ENCODE results near the gene PPP2R2B. TPM values are rescaled to one million over a fixed set of nuclear protein-coding genes. Genes with fewer than 3 reads are reported as not detected.

PPP2R2B gene
- polyA plus RNA-seq, 3 donors = 0.08 TPM; not detected in 2

GRCh38 chr5:146659961-146660360 is 218.6 kb downstream of the PPP2R2B start:
- Histone ChIP-seq H3K4me2 (replicated peaks; ENCODE audit: extremely low read depth, low read length, poor library complexity, severe bottlenecking) (no peak overlapping the region), H3K9me3 (replicated peaks in 1 of 2; ENCODE audit: control insufficient read depth in 1 of 2, insufficient read depth in 1 of 2, low read length in 2 of 2) (no peaks in the 10 kb centered on the region), H3K4me1 (ENCODE audit: control insufficient read depth in 1 of 2, insufficient read depth in 2 of 2, low read length in 2 of 2) (no peaks in the 10 kb centered on the region), H2AFZ (ENCODE audit: insufficient read depth, low read depth, low read length, poor library complexity, severe bottlenecking) (no peak overlapping the region), H3K27ac (ENCODE audit: low read depth in 1 of 2, low read length in 2 of 2) (no peak overlapping the region), H4K20me1 (ENCODE audit: insufficient read depth, low read length) (no peaks in the 10 kb centered on the region), H3K36me3 (replicated peaks in 1 of 2; ENCODE audit: control insufficient read depth in 1 of 2, insufficient read depth in 2 of 2, low read length in 2 of 2) (no peaks in the 10 kb centered on the region), H3K79me2 (ENCODE audit: insufficient read depth, low read length) (no peaks in the 10 kb centered on the region), H3K9ac (ENCODE audit: insufficient read depth, low read length, poor library complexity, severe bottlenecking) (no peak overlapping the region), H3K4me3 (replicated peaks in 1 of 3; ENCODE audit: low read depth in 2 of 3, low read length in 3 of 3) (no peak overlapping the region), H3K27me3 (ENCODE audit: control insufficient read depth in 2 of 2, insufficient read depth in 2 of 2, low read length in 2 of 2) (no peaks in the 10 kb centered on the region)
- TF ChIP-seq, protein P1, sequence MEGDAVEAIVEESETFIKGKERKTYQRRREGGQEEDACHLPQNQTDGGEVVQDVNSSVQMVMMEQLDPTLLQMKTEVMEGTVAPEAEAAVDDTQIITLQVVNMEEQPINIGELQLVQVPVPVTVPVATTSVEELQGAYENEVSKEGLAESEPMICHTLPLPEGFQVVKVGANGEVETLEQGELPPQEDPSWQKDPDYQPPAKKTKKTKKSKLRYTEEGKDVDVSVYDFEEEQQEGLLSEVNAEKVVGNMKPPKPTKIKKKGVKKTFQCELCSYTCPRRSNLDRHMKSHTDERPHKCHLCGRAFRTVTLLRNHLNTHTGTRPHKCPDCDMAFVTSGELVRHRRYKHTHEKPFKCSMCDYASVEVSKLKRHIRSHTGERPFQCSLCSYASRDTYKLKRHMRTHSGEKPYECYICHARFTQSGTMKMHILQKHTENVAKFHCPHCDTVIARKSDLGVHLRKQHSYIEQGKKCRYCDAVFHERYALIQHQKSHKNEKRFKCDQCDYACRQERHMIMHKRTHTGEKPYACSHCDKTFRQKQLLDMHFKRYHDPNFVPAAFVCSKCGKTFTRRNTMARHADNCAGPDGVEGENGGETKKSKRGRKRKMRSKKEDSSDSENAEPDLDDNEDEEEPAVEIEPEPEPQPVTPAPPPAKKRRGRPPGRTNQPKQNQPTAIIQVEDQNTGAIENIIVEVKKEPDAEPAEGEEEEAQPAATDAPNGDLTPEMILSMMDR (IDR thresholded peaks at IDR 0.05) = no peak
- Mint-ChIP-seq H3K9me3 (no peaks in the 10 kb centered on the region), H3K4me3 (no peak overlapping the region), H3K27me3 (ENCODE audit: low read depth in 3 of 3) (peaks cover 0 to 2% (median 1%) of the 10 kb centered on the region in 3 donors), H3K4me1 (no peaks in the 10 kb centered on the region), H3K27ac (no peak overlapping the region), H3K36me3 (no peaks in the 10 kb centered on the region)
- no peak for DNase-seq
- intact Hi-C loops (cut with micrococcal nuclease) = loop anchor here (5.0 kb wide), 1 partner anchor 307 kb away; no protein-coding TSS in a partner anchor
- no CpG with 5 or more reads among the region's 3 CpGs for WGBS (ENCODE audit: insufficient coverage)

DNA sequence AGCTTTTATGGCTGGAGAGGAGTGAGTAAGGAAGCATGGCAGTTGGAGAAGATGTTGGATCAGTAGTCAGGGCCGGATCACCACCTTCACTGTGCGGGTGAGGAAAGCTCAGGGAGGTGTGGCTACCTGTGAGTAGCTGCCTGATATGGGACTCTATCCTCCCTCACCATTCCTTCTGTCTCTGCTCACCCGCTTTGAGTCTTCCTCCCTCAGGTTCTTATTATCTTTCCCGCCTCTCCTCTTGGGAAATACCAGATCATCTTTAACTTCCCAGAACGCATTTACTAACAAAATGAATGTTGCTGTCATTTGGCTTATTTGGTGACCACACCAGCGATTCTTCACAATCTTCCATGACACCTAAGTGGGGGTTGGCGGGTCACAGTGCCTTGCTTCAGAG is 221.9 kb downstream of the PPP2R2B start:
- Mint-ChIP-seq H3K36me3 (no peaks in the 10 kb centered on the region), H3K27ac (no peak overlapping the region), H3K27me3 (ENCODE audit: low read depth in 3 of 3) (peaks cover 1 to 2% (median 1%) of the 10 kb centered on the region in 3 donors), H3K4me1 (no peaks in the 10 kb centered on the region), H3K9me3 (no peaks in the 10 kb centered on the region), H3K4me3 (no peak overlapping the region)
- Histone ChIP-seq H3K4me2 (replicated peaks; ENCODE audit: extremely low read depth, low read length, poor library complexity, severe bottlenecking) (no peak overlapping the region), H3K27ac (ENCODE audit: low read depth in 1 of 2, low read length in 2 of 2) (no peak overlapping the region), H3K9ac (ENCODE audit: insufficient read depth, low read length, poor library complexity, severe bottlenecking) (no peak overlapping the region), H3K36me3 (replicated peaks in 1 of 2; ENCODE audit: control insufficient read depth in 1 of 2, insufficient read depth in 2 of 2, low read length in 2 of 2) (no peaks in the 10 kb centered on the region), H3K4me1 (ENCODE audit: control insufficient read depth in 1 of 2, insufficient read depth in 2 of 2, low read length in 2 of 2) (no peaks in the 10 kb centered on the region), H3K4me3 (replicated peaks in 1 of 3; ENCODE audit: low read depth in 2 of 3, low read length in 3 of 3) (no peak overlapping the region), H3K79me2 (ENCODE audit: insufficient read depth, low read length) (no peaks in the 10 kb centered on the region), H2AFZ (ENCODE audit: insufficient read depth, low read depth, low read length, poor library complexity, severe bottlenecking) (no peak overlapping the region), H3K9me3 (replicated peaks in 1 of 2; ENCODE audit: control insufficient read depth in 1 of 2, insufficient read depth in 1 of 2, low read length in 2 of 2) (no peaks in the 10 kb centered on the region), H3K27me3 (ENCODE audit: control insufficient read depth in 2 of 2, insufficient read depth in 2 of 2, low read length in 2 of 2) (no peaks in the 10 kb centered on the region), H4K20me1 (ENCODE audit: insufficient read depth, low read length) (no peaks in the 10 kb centered on the region)
- no peak for DNase-seq
- WGBS (ENCODE audit: insufficient coverage) = 100% methylated on average over 2 of the region's 7 CpGs
- TF ChIP-seq, protein P1 (IDR thresholded peaks at IDR 0.05) = no peak
- intact Hi-C loops (cut with micrococcal nuclease) = no loop called here
